COLO829 (cell line): ENCODE data around the gene MAPKAPK3.

Source experiments
- DNase-seq: peaks from one replicate; pipeline ENCODE4 v3.0.0; 2012; ENCODE audit warnings: low spot score

Gene MAPKAPK3

DNA sequence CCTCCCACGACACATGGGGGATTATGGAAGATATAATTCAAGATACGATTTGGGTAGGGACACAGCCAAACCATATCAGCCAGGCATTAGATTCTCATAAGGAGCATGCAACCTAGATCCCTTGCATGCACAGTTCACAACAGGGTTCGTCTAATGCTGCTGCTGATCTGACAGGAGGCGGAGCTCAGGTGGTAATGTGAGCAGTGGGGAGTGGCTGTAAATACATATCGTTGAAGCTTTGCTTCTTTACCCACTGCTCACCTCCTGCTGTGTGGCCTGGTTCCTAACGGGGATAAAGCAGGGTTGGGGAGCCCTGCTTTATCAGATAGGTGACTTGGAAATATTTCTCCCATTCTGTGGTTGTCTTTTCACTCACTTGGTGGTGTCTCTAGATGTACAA lies 72.6 kb downstream of the MAPKAPK3 start:
- DNase-seq, result no peak

- no peak for DNase-seq
Observed at GRCh38 chr3:50695031-50695430, 78.1 kb downstream of the MAPKAPK3 start.

GRCh38 chr3:50696276-50696675 lies 79.3 kb downstream of the MAPKAPK3 start:
- DNase-seq, result no peak

DNA sequence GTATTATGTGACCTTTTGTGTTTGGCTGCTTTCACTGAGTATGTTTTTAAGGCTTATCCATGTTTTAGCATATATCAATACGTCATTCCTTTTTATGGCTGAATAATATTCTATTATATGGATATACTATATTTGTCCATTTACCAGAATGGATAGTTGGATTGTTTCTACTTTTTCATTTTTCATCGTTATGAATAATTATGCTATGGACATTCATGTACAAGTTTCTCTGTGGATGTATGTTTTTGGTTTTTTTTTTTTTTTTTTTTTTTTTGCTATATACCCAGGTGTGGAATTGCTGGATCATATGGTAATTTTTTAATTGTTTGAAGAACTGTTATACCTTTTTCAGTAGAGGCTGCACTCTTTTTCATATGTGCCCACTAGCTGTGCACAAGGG lies 81.3 kb downstream of the MAPKAPK3 start:
- DNase-seq, result no peak
